Stomach (tissue), 9 donors: ENCODE results near the gene VKORC1. TPM values are rescaled to one million over a fixed set of nuclear protein-coding genes. Genes with fewer than 3 reads are reported as not detected.

Experiments
- DNase-seq, 2 donors: peaks; one replicate each; pipeline versions ENCODE4 v3.0.0 to v3.0.0-alpha.2; 2013 to 2019
- H3K27ac ChIP-seq, 5 donors: fragments of 200-600 bp in 4 of 5; sonication (generic) in 4 of 5; one replicate each; pipeline ENCODE4 v1.5.1; 2013 to 2019; ENCODE audit warnings: mild to moderate bottlenecking in 1 of 5, moderate library complexity in 1 of 5
- H3K27me3 ChIP-seq, 3 donors: fragments of 200-600 bp; sonication (generic); one replicate each; pipeline ENCODE4 v1.5.1; 2017 to 2019; ENCODE audit warnings: mixed run types in 1 of 3
- H3K36me3 ChIP-seq, 4 donors: fragments of 200-600 bp; sonication (generic); 1 replicate in 3 of 4; 2 replicates in 1 of 4; pipeline ENCODE4 v1.5.1; 2016 to 2019
- H3K4me1 ChIP-seq, 4 donors: fragments of 200-600 bp; sonication (generic); one replicate each; pipeline ENCODE4 v1.5.1; 2016 to 2019
- H3K4me3 ChIP-seq, 4 donors: fragments of 200-600 bp; sonication (generic) in 3 of 4; one replicate each; pipeline ENCODE4 v1.5.1; 2016 to 2019; ENCODE audit warnings: mild to moderate bottlenecking in 1 of 4
- H3K9me3 ChIP-seq, 4 donors: fragments of 200-600 bp; sonication (generic); one replicate each; pipeline ENCODE4 v1.5.1; 2016 to 2019
- EP300 ChIP-seq: sonication (generic); formaldehyde crosslinking; IDR thresholded peaks from one replicate; pipeline ENCODE4 v1.6.1; 2017; ENCODE audit warnings: antibody characterized with exemption
- POLR2A ChIP-seq, 4 donors: fragments of 450-650 bp; IDR thresholded peaks; one replicate each; pipeline ENCODE4 v1.6.1; 2016; ENCODE audit warnings: antibody characterized with exemption in 4 of 4, control low read depth in 2 of 4, mild to moderate bottlenecking in 1 of 4, moderate library complexity in 1 of 4
- POLR2AphosphoS5 ChIP-seq, 3 donors: sonication (generic); formaldehyde crosslinking; IDR thresholded peaks; one replicate each; pipeline ENCODE4 v1.6.1; 2016; ENCODE audit warnings: antibody characterized with exemption in 3 of 3
- WGBS, 5 donors: extraction: QIAGEN DNeasy Blood & Tissue Kit in 3 of 5; methylation state at CpG; one replicate each; pipeline versions ENCODE4 v1.1.5 to v1.1.7; 2013 to 2018; 5-methylcytosine and 5-hydroxymethylcytosine counted together
- intact Hi-C: fragments of 100-400 bp; cut with DNase I; formaldehyde crosslinking; loops from one replicate; pipeline ENCODE4 v1.15.1; 2023; ENCODE audit warnings: low total_unique reads
- polyA plus RNA-seq, 3 donors: library from polyadenylated mRNA; stranded (reverse); fragments of 200-250 nt; gene quantifications; one replicate each; pipeline ENCODE4 v1.2.3, GENCODE V29; 2013
- total RNA-seq, 5 donors: library from RNA; depleted of rRNA; stranded (reverse); fragments of >200 nt; gene quantifications; one replicate each; pipeline versions ENCODE4 v1.1.0 to v1.2.3, GENCODE V29; 2014 to 2016
- TF ChIP-seq, protein P1 (sequence below), 7 experiments: fragments of 450-650 bp in 4 of 7; fragments of 200-600 bp in 3 of 7; sonication (generic) in 3 of 7; IDR thresholded peaks; one replicate each; pipeline ENCODE4 v1.5.1; 2016 to 2019; ENCODE audit warnings: antibody characterized with exemption in 7 of 7, control low read depth in 2 of 7, mild to moderate bottlenecking in 1 of 7
- donor health status: healthy with polysubstance abuse.
- donor health status: Bipolar disorder and iron deficiency.
- donor health status: healthy.

VKORC1 gene
- total and polyA plus RNA-seq, 8 donors: 20.1 to 191 (median 58.0) TPM

DNA sequence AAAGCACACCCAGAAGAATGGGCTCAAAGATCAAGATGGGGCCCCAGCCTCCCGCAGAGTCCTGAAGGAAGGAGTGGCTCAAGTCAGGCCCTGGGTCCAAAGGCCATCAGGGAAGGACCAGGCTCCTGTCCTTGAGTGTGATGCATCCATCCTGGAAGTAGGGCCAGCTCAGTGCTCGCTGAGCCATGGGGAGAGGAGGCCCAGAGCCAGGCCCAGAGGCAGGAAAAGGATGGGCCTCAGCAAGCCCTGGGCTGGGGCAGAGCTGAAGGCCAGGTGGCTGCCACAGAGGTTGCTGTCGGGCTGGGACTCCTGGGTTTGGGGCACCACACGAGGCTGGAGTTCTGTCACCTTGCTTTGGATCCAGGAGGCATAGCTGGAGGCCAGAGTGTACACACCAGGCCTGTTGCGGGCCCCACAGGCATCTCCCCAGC is 37.3 kb upstream of the VKORC1 start:
- H3K4me1 ChIP-seq: peaks cover 60 to 85% (median 69%) of the 10 kb centered on the region in 4 donors

DNA sequence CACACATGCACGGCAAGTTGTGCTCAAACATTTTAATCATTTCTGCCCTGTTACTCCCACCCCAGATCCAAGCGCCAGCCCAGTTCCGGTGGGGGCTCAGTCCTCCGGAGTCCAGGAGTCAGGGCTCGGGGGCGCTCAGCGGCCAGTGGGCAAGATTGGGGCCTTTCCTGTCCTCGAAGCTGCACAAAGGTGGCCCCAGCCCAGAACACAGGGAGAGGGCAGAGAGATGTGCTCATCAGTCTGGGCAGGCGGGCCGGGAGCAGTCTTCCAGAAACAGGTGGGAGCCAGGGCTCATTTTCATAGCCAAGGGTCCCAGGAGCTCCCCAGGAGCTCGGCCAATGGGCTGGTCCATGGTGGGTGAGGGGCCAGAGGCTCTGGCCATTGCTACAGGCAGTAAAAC is 36.8 kb upstream of the VKORC1 start:
- intact Hi-C loops: no loop called here
- no peaks in the 10 kb centered on the region for H3K9me3 ChIP-seq
- WGBS, 5 donors: 42 to 61% (median 52%) methylated on average over 10 to 11 of the region's 11 CpGs
- peak overlapping the region in 2 of 4 donors; percentile 2 to 62 for H3K4me3 ChIP-seq
- no peak for TF ChIP-seq EP300
- TF ChIP-seq POLR2AphosphoS5 (IDR thresholded peaks at IDR 0.05): no peak
- TF ChIP-seq POLR2A (IDR thresholded peaks at IDR 0.05): no peak
- TF ChIP-seq, protein P1, sequence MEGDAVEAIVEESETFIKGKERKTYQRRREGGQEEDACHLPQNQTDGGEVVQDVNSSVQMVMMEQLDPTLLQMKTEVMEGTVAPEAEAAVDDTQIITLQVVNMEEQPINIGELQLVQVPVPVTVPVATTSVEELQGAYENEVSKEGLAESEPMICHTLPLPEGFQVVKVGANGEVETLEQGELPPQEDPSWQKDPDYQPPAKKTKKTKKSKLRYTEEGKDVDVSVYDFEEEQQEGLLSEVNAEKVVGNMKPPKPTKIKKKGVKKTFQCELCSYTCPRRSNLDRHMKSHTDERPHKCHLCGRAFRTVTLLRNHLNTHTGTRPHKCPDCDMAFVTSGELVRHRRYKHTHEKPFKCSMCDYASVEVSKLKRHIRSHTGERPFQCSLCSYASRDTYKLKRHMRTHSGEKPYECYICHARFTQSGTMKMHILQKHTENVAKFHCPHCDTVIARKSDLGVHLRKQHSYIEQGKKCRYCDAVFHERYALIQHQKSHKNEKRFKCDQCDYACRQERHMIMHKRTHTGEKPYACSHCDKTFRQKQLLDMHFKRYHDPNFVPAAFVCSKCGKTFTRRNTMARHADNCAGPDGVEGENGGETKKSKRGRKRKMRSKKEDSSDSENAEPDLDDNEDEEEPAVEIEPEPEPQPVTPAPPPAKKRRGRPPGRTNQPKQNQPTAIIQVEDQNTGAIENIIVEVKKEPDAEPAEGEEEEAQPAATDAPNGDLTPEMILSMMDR (IDR thresholded peaks at IDR 0.05): no peak
- peak overlapping the region; percentile 88 to 97 (median 91) for H3K27ac ChIP-seq
- DNase-seq: no peak
- peaks cover 0 to 7% (median 0%) of the 10 kb centered on the region in 3 donors for H3K27me3 ChIP-seq
- H3K36me3 ChIP-seq: peaks cover 36 to 73% (median 68%) of the 10 kb centered on the region in 4 donors
- peaks cover 63 to 86% (median 72%) of the 10 kb centered on the region in 4 donors for H3K4me1 ChIP-seq

More for the DNA sequence above, 37.3 kb upstream of the VKORC1 start:
- intact Hi-C loops: no loop called here
- DNase-seq: peak in 1 of 2 donors; percentile 66
- peaks cover 35 to 68% (median 64%) of the 10 kb centered on the region in 4 donors for H3K36me3 ChIP-seq
- peak overlapping the region; percentile 88 to 97 (median 91) for H3K27ac ChIP-seq
- no peaks in the 10 kb centered on the region for H3K9me3 ChIP-seq
- TF ChIP-seq POLR2A (IDR thresholded peaks at IDR 0.05) (no peak), EP300 (no peak), POLR2AphosphoS5 (IDR thresholded peaks at IDR 0.05) (peak in 1 of 3 donors; percentile 54)
- TF ChIP-seq, protein P1 (IDR thresholded peaks at IDR 0.05): no peak
- peaks cover 0 to 7% (median 0%) of the 10 kb centered on the region in 3 donors for H3K27me3 ChIP-seq
- WGBS, 5 donors: 33 to 56% (median 40%) methylated on average over 2 to 5 of the region's 5 CpGs
- peak overlapping the region in 2 of 4 donors; percentile 2 to 62 for H3K4me3 ChIP-seq

DNA sequence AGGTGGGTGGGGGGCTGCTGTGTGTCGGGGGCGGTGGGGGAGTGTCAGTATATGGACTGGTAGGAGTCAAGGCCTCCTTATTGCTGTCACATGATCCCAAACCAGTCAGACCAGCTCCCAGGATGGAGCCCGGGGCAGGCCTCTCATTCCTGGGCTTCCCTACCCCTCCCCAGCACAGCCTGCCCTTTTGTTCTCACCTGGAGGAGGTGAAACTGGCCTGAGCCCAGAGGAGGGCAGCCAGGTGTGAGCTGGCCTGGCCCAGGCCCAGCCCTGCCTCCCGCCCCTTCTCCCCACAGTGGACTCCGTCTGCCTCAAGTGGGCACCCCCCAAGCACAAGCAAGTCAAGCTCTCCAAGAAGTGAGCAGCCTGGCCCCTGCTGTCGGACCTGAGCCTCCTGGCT is 36.3 kb upstream of the VKORC1 start:
- Histone ChIP-seq H3K4me3 (peak overlapping the region in 1 of 4 donors; percentile 62), H3K36me3 (peaks cover 36 to 78% (median 68%) of the 10 kb centered on the region in 4 donors), H3K9me3 (no peaks in the 10 kb centered on the region), H3K27me3 (peaks cover 0 to 7% (median 0%) of the 10 kb centered on the region in 3 donors), H3K4me1 (peaks cover 61 to 86% (median 72%) of the 10 kb centered on the region in 4 donors), H3K27ac (peak overlapping the region; percentile 88 to 97 (median 91))
- TF ChIP-seq POLR2AphosphoS5 (IDR thresholded peaks at IDR 0.05) (peak; percentile 10 to 88 (median 74)), EP300 (no peak)
- peak; percentile 93 to 95 for DNase-seq
- intact Hi-C loops: no loop called here
- 26 to 69% (median 38%) methylated on average over 4 to 6 of the region's 6 CpGs for WGBS, 5 donors

DNA sequence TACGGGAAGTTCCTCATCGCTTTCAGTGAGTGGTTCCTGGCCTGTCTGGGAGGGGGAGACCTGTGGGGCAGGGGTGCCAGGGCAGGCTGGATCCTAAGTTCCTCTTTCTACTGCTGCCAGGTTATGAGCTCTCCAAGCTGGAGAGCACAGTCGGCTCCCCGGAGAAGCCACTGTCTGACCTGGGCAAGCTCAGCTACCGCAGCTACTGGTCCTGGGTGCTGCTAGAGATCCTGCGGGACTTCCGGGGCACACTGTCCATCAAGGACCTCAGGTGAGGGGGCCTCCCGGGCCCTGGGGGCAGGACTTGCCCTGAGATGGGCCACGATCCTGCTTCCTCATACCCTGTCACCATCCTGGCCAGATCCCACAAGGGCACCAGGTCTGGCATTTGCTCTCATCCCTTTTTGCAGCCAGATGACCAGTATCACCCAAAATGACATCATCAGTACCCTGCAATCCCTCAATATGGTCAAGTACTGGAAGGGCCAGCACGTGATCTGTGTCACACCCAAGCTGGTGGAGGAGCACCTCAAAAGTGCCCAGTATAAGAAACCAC is 35.8 kb upstream of the VKORC1 start:
- H3K27me3 ChIP-seq: peaks cover 0 to 4% (median 0%) of the 10 kb centered on the region in 3 donors
- H3K4me3 ChIP-seq: no peak overlapping the region
- 40 to 74% (median 44%) methylated on average over 8 to 10 of the region's 10 CpGs for WGBS, 5 donors
- DNase-seq: no peak
- H3K36me3 ChIP-seq: peaks cover 36 to 81% (median 68%) of the 10 kb centered on the region in 4 donors
- peaks cover 57 to 85% (median 71%) of the 10 kb centered on the region in 4 donors for H3K4me1 ChIP-seq
- intact Hi-C loops: no loop called here
- H3K27ac ChIP-seq: peak overlapping the region; percentile 88 to 97 (median 91)
- TF ChIP-seq, protein P1 (IDR thresholded peaks at IDR 0.05): no peak
- no peak for TF ChIP-seq POLR2A (IDR thresholded peaks at IDR 0.05)
- no peak for TF ChIP-seq EP300
- no peak for TF ChIP-seq POLR2AphosphoS5 (IDR thresholded peaks at IDR 0.05)
- no peaks in the 10 kb centered on the region for H3K9me3 ChIP-seq
